Suprapubic skin (tissue), 4 donors: ENCODE data around the gene PREX1.

Experiments
- EP300 ChIP-seq: sonication (generic); formaldehyde crosslinking; IDR thresholded peaks from one replicate; pipeline ENCODE4 v1.6.1; 2017; ENCODE audit warnings: antibody characterized with exemption
- POLR2A ChIP-seq, 2 donors: fragments of 450-650 bp; IDR thresholded peaks; one replicate each; pipeline ENCODE4 v1.6.1; 2017; ENCODE audit warnings: antibody characterized with exemption in 2 of 2, mild to moderate bottlenecking in 2 of 2, moderate library complexity in 2 of 2
- POLR2AphosphoS5 ChIP-seq, 3 donors: sonication (generic); formaldehyde crosslinking; IDR thresholded peaks; one replicate each; pipeline ENCODE4 v1.6.1; 2017; ENCODE audit warnings: antibody characterized with exemption in 3 of 3
- TF ChIP-seq, protein P1 (sequence below), 2 donors: fragments of 200-600 bp in 1 of 2; fragments of 450-650 bp in 1 of 2; sonication (generic) in 1 of 2; IDR thresholded peaks; one replicate each; pipeline ENCODE4 v1.5.1; 2016 to 2019; ENCODE audit warnings: antibody characterized with exemption in 2 of 2, mild to moderate bottlenecking in 1 of 2, moderate library complexity in 1 of 2

DNA sequence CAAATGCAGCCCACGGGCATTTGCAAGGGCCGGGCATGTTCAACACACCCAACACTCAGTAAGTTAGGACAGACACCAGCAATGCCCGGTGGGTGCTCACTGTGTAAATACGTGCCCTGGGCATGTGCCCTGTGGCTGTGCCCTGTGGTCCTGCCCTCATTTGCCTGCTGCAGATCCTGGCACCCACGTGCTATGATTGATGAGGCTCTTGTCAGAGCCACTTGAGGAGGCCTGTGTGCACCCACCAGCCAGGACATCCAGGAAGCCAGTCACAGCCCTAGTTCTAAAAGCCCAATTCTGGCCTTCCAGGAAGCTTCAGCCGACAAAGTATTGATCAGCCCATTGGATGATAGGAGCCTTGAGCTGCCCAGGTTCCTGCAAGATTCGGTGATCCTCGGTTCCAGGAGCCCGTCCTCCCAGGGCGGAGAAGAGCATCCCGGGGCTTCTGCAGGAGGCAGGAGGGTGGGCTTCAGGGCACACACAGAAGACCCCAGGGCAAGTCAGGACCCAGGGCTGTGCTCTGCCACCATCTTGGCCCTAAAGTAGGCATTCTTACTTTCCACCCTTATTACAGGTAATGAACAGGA lies 223.9 kb downstream of the PREX1 start:
- TF ChIP-seq EP300 (no peak), POLR2AphosphoS5 (IDR thresholded peaks at IDR 0.05) (no peak), POLR2A (IDR thresholded peaks at IDR 0.05) (no peak)
- TF ChIP-seq, protein P1, sequence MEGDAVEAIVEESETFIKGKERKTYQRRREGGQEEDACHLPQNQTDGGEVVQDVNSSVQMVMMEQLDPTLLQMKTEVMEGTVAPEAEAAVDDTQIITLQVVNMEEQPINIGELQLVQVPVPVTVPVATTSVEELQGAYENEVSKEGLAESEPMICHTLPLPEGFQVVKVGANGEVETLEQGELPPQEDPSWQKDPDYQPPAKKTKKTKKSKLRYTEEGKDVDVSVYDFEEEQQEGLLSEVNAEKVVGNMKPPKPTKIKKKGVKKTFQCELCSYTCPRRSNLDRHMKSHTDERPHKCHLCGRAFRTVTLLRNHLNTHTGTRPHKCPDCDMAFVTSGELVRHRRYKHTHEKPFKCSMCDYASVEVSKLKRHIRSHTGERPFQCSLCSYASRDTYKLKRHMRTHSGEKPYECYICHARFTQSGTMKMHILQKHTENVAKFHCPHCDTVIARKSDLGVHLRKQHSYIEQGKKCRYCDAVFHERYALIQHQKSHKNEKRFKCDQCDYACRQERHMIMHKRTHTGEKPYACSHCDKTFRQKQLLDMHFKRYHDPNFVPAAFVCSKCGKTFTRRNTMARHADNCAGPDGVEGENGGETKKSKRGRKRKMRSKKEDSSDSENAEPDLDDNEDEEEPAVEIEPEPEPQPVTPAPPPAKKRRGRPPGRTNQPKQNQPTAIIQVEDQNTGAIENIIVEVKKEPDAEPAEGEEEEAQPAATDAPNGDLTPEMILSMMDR (IDR thresholded peaks at IDR 0.05), result no peak
